Lower leg skin (tissue), 3 donors: ENCODE data around the gene ASB5.
"Not testable (repeated sequence)": the region's sequence is repeated elsewhere in the genome, so short reads cannot be mapped to it uniquely, and the experiment has no call there.

ENCODE experiments used
- CTCF ChIP-seq, 3 donors: fragments of 450-650 bp; IDR thresholded peaks; one replicate each; pipeline ENCODE4 v1.5.1; 2016; ENCODE audit warnings: antibody characterized with exemption in 3 of 3, mild to moderate bottlenecking in 3 of 3, moderate library complexity in 2 of 3
- POLR2A ChIP-seq, 2 donors: fragments of 450-650 bp; IDR thresholded peaks; one replicate each; pipeline ENCODE4 v1.6.1; 2016 to 2017; ENCODE audit warnings: antibody characterized with exemption in 2 of 2, mild to moderate bottlenecking in 1 of 2, moderate library complexity in 1 of 2

DNA sequence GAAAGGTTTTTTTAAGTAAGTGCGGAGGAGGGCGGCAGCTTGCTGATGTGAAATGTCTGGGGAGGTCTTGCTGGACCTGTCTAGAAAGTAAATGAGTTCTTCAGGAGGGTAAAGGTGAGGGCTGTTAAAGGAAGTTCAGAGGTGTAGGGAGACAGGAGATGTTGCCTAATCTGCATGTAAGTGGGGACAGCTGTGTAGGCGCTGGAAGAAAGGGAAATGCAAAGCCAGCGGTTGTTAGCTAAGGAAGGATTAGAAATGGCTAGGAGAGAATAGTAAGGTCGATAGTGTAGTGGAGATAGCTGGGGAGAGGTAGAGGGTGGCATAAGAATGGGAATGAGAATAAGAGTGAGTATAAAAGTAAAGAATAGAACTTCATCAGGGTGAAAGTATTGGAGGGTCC lies 26.9 kb upstream of the ASB5 start:
- TF ChIP-seq POLR2A, CTCF (IDR thresholded peaks at IDR 0.05): not testable (repeated sequence)
